ACC112 (cell line): ENCODE data around the gene LDHA.
A peak's percentile ranks its signal among the peaks of the same experiment; 100 is the strongest.

Experiments used
- H2AFZ ChIP-seq: fragments of 200-600 bp; sonication (generic); one replicate; pipeline ENCODE4 v1.6.0; 2017; ENCODE audit warnings: antibody characterized with exemption, low read length; ENCODE audit not compliant: unreplicated experiment
- H3K27ac ChIP-seq: fragments of 200-600 bp; sonication (generic); 2 replicates; pipeline ENCODE4 v1.5.1; 2014; ENCODE audit warnings: low read depth, mild to moderate bottlenecking, antibody characterized with exemption, low read length, moderate library complexity
- H3K27me3 ChIP-seq: fragments of 200-600 bp; sonication (generic); 2 replicates; pipeline ENCODE4 v1.6.1; 2014; ENCODE audit warnings: mild to moderate bottlenecking, antibody characterized with exemption, low read length, moderate library complexity, mixed read lengths; ENCODE audit not compliant: insufficient read depth
- H3K36me3 ChIP-seq: fragments of 200-600 bp; sonication (generic); 2 replicates; pipeline ENCODE4 v1.6.1; 2016; ENCODE audit warnings: mild to moderate bottlenecking, antibody characterized with exemption, low read length, moderate library complexity, mixed read lengths; ENCODE audit not compliant: insufficient read depth
- H3K4me1 ChIP-seq: fragments of 200-600 bp; sonication (generic); one replicate; pipeline ENCODE4 v1.6.1; 2016; ENCODE audit warnings: low read length, mixed read lengths; ENCODE audit not compliant: insufficient read depth, unreplicated experiment, control insufficient read depth
- H3K4me3 ChIP-seq: fragments of 200-600 bp; sonication (generic); 2 replicates; pipeline ENCODE4 v1.5.1; 2014; ENCODE audit warnings: mild to moderate bottlenecking, low read depth, low read length
- H3K79me2 ChIP-seq: fragments of 200-600 bp; sonication (generic); one replicate; pipeline ENCODE4 v1.6.0; 2016; ENCODE audit warnings: low read length; ENCODE audit not compliant: control insufficient read depth, unreplicated experiment, insufficient read depth

Gene LDHA

DNA sequence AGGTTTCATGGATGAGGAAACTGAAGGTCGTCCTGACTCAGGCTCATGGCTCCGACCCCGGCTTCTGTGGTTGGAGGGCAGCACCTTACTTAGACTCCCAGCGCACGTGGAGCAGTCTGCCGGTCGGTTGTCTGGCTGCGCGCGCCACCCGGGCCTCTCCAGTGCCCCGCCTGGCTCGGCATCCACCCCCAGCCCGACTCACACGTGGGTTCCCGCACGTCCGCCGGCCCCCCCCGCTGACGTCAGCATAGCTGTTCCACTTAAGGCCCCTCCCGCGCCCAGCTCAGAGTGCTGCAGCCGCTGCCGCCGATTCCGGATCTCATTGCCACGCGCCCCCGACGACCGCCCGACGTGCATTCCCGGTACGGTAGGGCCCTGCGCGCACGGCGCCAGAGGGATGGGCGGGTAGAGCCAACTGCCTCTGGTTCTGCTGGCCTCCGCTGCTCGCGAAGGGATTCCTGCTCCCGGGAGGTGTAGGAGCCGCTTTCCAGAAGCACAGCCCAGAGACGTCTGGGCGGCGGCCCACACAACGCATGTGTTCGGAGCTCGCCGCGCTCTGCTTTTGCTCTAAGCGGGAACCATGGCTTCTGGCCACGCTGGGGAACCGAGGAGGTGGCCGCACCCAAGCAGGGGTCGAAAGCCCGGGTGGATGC lies at the start of gene LDHA:
LDHA (plus strand) TSS at position 289 of the 653 bp plus-strand sequence. CDS start 2,280 bp downstream, outside the sequence.
- H3K4me3 ChIP-seq, result peak within 1 kb of the TSS; percentile 96
- peaks cover 54% of the 10 kb centered on the region for H3K79me2 ChIP-seq
- peaks cover 39% of the 10 kb centered on the region for H3K36me3 ChIP-seq
- peak within 1 kb of the TSS; percentile 86 for H2AFZ ChIP-seq
- no peaks in the 10 kb centered on the region for H3K27me3 ChIP-seq
- peaks cover 56% of the 10 kb centered on the region for H3K4me1 ChIP-seq
- H3K27ac ChIP-seq, result peak within 1 kb of the TSS; percentile 94

GRCh38 chr11:18347471-18348125 lies 46.8 kb upstream of the LDHA start:
- H3K4me1 ChIP-seq, result peaks cover 32% of the 10 kb centered on the region
- H3K36me3 ChIP-seq, result peaks cover 17% of the 10 kb centered on the region
- H2AFZ ChIP-seq, result no peak overlapping the region
- peak overlapping the region; percentile 18; the same call in 1 of the 2 replicates for H3K4me3 ChIP-seq
- no peaks in the 10 kb centered on the region for H3K27me3 ChIP-seq
- H3K79me2 ChIP-seq, result no peaks in the 10 kb centered on the region
- H3K27ac ChIP-seq, result peak overlapping the region; percentile 80

DNA sequence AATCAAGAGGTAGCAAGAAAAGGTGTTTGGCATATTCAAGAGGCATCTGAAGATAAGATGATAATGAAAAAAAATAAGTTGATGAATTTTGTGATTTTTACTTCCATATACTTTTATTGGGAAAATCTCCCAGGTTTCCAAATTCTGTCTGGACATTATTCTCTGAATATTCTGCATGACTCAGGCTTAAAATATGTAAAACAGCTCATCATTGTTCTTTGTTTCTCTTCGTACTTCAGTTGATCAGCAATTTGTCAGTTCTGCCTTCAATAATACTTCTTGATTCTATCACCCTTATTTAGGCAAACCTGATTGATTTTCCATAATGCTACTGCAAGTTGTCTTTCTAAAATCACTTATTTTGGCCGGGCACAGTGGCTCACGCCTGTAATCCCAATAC lies 41.8 kb upstream of the LDHA start:
- no peaks in the 10 kb centered on the region for H3K79me2 ChIP-seq
- no peak overlapping the region for H3K4me3 ChIP-seq
- H3K27ac ChIP-seq, result peak overlapping the region; percentile 6
- H3K36me3 ChIP-seq, result peaks cover 25% of the 10 kb centered on the region; the same call in 1 of the 2 replicates
- H3K4me1 ChIP-seq, result peaks cover 25% of the 10 kb centered on the region
- no peaks in the 10 kb centered on the region for H3K27me3 ChIP-seq
- H2AFZ ChIP-seq, result no peak overlapping the region

- no peaks in the 10 kb centered on the region for H3K4me1 ChIP-seq
- no peak overlapping the region for H3K27ac ChIP-seq
- H3K27me3 ChIP-seq, result no peaks in the 10 kb centered on the region
- no peak overlapping the region for H3K4me3 ChIP-seq
- no peak overlapping the region for H2AFZ ChIP-seq
- peaks cover 30% of the 10 kb centered on the region for H3K36me3 ChIP-seq
- no peaks in the 10 kb centered on the region for H3K79me2 ChIP-seq
These were observed 35.7 kb upstream of the LDHA start for GRCh38 chr11:18358646-18359045.

GRCh38 chr11:18361154-18361553 lies 33.2 kb upstream of the LDHA start:
- no peak overlapping the region for H3K4me3 ChIP-seq
- no peaks in the 10 kb centered on the region for H3K4me1 ChIP-seq
- no peaks in the 10 kb centered on the region for H3K27me3 ChIP-seq
- no peak overlapping the region for H3K27ac ChIP-seq
- no peaks in the 10 kb centered on the region for H3K79me2 ChIP-seq
- peaks cover 35% of the 10 kb centered on the region for H3K36me3 ChIP-seq
- H2AFZ ChIP-seq, result no peak overlapping the region

- Histone ChIP-seq H3K27ac (no peak overlapping the region), H3K4me1 (peaks cover 4% of the 10 kb centered on the region), H3K27me3 (no peaks in the 10 kb centered on the region), H2AFZ (no peak overlapping the region), H3K79me2 (no peaks in the 10 kb centered on the region), H3K4me3 (no peak overlapping the region), H3K36me3 (peaks cover 22% of the 10 kb centered on the region)
These were observed 29.8 kb upstream of the LDHA start for GRCh38 chr11:18364495-18365073.

DNA sequence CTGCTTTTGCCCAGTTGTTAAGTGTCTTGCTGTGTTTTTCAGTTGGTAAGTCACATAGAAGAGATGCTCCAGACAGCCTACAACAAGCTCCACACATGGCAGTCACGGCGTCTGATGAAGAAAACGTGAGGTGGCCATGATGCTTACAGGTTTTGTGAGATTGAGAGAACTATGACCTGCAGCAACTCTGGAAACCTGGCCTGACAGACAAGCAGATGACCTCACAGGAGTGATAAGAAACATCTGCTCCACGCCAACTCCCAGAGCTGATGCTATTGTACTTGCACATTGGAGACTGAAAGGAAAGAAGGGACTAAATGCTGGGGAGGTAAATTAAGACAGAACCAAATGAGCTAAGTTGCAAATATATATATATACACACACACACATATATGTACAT lies 28.6 kb upstream of the LDHA start:
- H3K27ac ChIP-seq, result no peak overlapping the region
- peaks cover 22% of the 10 kb centered on the region for H3K36me3 ChIP-seq
- H3K4me3 ChIP-seq, result no peak overlapping the region
- no peak overlapping the region for H2AFZ ChIP-seq
- H3K4me1 ChIP-seq, result peaks cover 4% of the 10 kb centered on the region
- H3K27me3 ChIP-seq, result no peaks in the 10 kb centered on the region
- no peaks in the 10 kb centered on the region for H3K79me2 ChIP-seq

GRCh38 chr11:18366286-18366685 lies 28.1 kb upstream of the LDHA start:
- Histone ChIP-seq H3K79me2 (no peaks in the 10 kb centered on the region), H3K27me3 (no peaks in the 10 kb centered on the region), H2AFZ (no peak overlapping the region), H3K27ac (no peak overlapping the region), H3K36me3 (peaks cover 22% of the 10 kb centered on the region), H3K4me3 (no peak overlapping the region), H3K4me1 (peaks cover 4% of the 10 kb centered on the region)

DNA sequence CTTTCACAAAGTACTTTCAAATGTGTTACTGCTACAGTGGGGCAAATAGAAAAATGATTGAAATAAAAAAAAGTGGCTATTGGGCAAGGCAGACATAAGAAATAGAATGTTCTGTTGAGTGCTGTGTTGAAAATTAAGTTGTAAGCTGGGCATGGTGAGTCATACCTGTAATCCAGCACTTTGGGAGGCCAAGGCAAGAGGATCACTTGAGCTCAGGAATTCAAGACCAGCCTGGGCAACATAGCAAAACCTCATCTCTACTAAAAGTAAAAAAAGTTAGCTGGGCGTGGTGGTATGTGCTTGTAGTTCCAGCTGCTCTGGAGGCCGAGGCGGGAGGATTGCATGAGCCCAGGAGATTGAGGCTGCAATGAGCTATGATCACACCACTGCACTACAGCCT lies 26.9 kb upstream of the LDHA start:
- H2AFZ ChIP-seq, result no peak overlapping the region
- H3K36me3 ChIP-seq, result peaks cover 22% of the 10 kb centered on the region

DNA sequence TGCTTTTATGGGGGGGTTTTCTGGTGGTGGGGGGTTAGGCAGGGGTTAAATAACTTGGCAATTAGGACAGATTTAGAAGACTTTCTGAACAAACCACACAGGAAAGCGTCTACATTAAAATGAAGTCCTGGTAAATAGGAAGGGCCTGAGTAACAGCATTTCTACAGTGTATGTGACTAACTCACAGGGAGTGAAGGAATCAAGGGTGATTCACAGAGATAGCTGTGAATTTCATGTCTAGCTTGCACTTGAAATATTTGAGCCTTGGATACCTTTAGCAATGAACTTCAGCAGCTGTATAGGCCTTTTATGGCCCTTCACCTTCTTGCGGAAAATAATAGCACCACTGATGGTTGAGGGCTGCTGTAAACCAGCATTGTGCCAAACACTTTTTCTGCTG lies 26.1 kb upstream of the LDHA start:
- no peaks in the 10 kb centered on the region for H3K27me3 ChIP-seq
- H3K79me2 ChIP-seq, result no peaks in the 10 kb centered on the region
- H3K4me1 ChIP-seq, result peaks cover 4% of the 10 kb centered on the region
- H3K36me3 ChIP-seq, result peaks cover 19% of the 10 kb centered on the region
- no peak overlapping the region for H3K4me3 ChIP-seq
- H3K27ac ChIP-seq, result peak overlapping the region; percentile 61
- H2AFZ ChIP-seq, result no peak overlapping the region

More for the DNA sequence above, 26.9 kb upstream of the LDHA start:
- Histone ChIP-seq H3K4me3 (no peak overlapping the region), H3K27ac (peak overlapping the region; percentile 25; the same call in 1 of the 2 replicates), H3K79me2 (no peaks in the 10 kb centered on the region), H3K27me3 (no peaks in the 10 kb centered on the region), H3K4me1 (peaks cover 4% of the 10 kb centered on the region)

- peaks cover 4% of the 10 kb centered on the region for H3K4me1 ChIP-seq
- no peak overlapping the region for H3K27ac ChIP-seq
- H3K36me3 ChIP-seq, result peaks cover 14% of the 10 kb centered on the region
These were observed 25.0 kb upstream of the LDHA start for GRCh38 chr11:18369398-18369797.

More at GRCh38 chr11:18369398-18369797, 25.0 kb upstream of the LDHA start:
- no peaks in the 10 kb centered on the region for H3K27me3 ChIP-seq
- H3K79me2 ChIP-seq, result no peaks in the 10 kb centered on the region
- H3K4me3 ChIP-seq, result no peak overlapping the region
- no peak overlapping the region for H2AFZ ChIP-seq
